Neuronal stem cell (in vitro differentiated cells): Measurements from ENCODE around the gene UBE3D. TPM values are rescaled to one million over a fixed set of nuclear protein-coding genes. Genes with fewer than 3 reads are reported as not detected.

Source experiments
- DNase-seq: peaks from one replicate; pipeline ENCODE4 v3.0.0-alpha.2; 2013; ENCODE audit warnings: low spot score
- H2AFZ ChIP-seq: one replicate; pipeline ENCODE4 v1.6.1; 2013; ENCODE audit warnings: mild to moderate bottlenecking, low read length, inconsistent platforms
- H2AK5ac ChIP-seq: 2 replicates; pipeline ENCODE4 v1.6.1; 2013; ENCODE audit warnings: low read depth, mild to moderate bottlenecking, inconsistent platforms, low read length, moderate library complexity, mixed read lengths
- H2BK120ac ChIP-seq: 2 replicates; pipeline ENCODE4 v1.6.1; 2013; ENCODE audit warnings: low read depth, mild to moderate bottlenecking, inconsistent platforms, low read length, moderate library complexity, mixed read lengths
- H2BK12ac ChIP-seq: one replicate; pipeline ENCODE4 v1.6.1; 2013; ENCODE audit warnings: low read length, inconsistent platforms
- H2BK15ac ChIP-seq: 2 replicates; pipeline ENCODE4 v1.6.1; 2013; ENCODE audit warnings: mild to moderate bottlenecking, low read length, inconsistent platforms, mixed read lengths
- H2BK5ac ChIP-seq: one replicate; pipeline ENCODE4 v1.6.1; 2013; ENCODE audit warnings: inconsistent platforms, mild to moderate bottlenecking, low read length, moderate library complexity
- H3K14ac ChIP-seq: one replicate; pipeline ENCODE4 v1.6.1; 2013; ENCODE audit warnings: low read length, inconsistent platforms
- H3K18ac ChIP-seq: 2 replicates; pipeline ENCODE4 v1.6.1; 2013; ENCODE audit warnings: low read length, inconsistent platforms
- H3K23ac ChIP-seq: 2 replicates; pipeline ENCODE4 v1.6.1; 2013; ENCODE audit warnings: low read depth, mild to moderate bottlenecking, mixed read lengths, low read length, inconsistent platforms; ENCODE audit not compliant: poor library complexity
- H3K27ac ChIP-seq: replicated peaks from 3 replicates; pipeline ENCODE4 v1.5.1; 2013; ENCODE audit warnings: low read length, inconsistent platforms
- H3K27me3 ChIP-seq, 3 experiments: 2 replicates each; pipeline ENCODE4 v1.6.1; 2013; ENCODE audit warnings: low read length in 3 of 3, mild to moderate bottlenecking in 2 of 3, inconsistent platforms in 1 of 3, low read depth in 1 of 3, mixed read lengths in 1 of 3, moderate library complexity in 1 of 3; ENCODE audit not compliant: control insufficient read depth in 3 of 3, insufficient read depth in 3 of 3
- H3K36me3 ChIP-seq, 2 donors: replicated peaks in 1 of 2; 2 replicates each; pipeline ENCODE4 v1.6.1; 2013; ENCODE audit warnings: low read length in 2 of 2; ENCODE audit not compliant: control insufficient read depth in 2 of 2, insufficient read depth in 2 of 2
- H3K4ac ChIP-seq: 2 replicates; pipeline ENCODE4 v1.6.1; 2013; ENCODE audit warnings: inconsistent platforms, mild to moderate bottlenecking, low read length, moderate library complexity
- H3K4me1 ChIP-seq, 2 donors: 1 replicate in 1 of 2; 2 replicates in 1 of 2; pipeline ENCODE4 v1.6.1; 2013; ENCODE audit warnings: low read length in 2 of 2, low read depth in 1 of 2; ENCODE audit not compliant: control insufficient read depth in 2 of 2, insufficient read depth in 1 of 2
- H3K4me2 ChIP-seq: one replicate; pipeline ENCODE4 v1.6.1; 2013; ENCODE audit warnings: mild to moderate bottlenecking, low read length, inconsistent platforms; ENCODE audit not compliant: insufficient read depth, poor library complexity, severe bottlenecking
- H3K4me3 ChIP-seq, 2 donors: 2 replicates each; pipeline ENCODE4 v1.5.1; 2013; ENCODE audit warnings: low read length in 2 of 2, mild to moderate bottlenecking in 2 of 2, inconsistent platforms in 1 of 2, moderate library complexity in 1 of 2
- H3K79me1 ChIP-seq: one replicate; pipeline ENCODE4 v1.6.1; 2013; ENCODE audit warnings: low read depth, mild to moderate bottlenecking, inconsistent platforms, low read length, moderate library complexity
- H3K9ac ChIP-seq: one replicate; pipeline ENCODE4 v1.6.1; 2013; ENCODE audit warnings: mild to moderate bottlenecking, low read depth, low read length, inconsistent platforms; ENCODE audit not compliant: poor library complexity
- H3K9me3 ChIP-seq, 2 donors: replicated peaks in 1 of 2; 2 replicates each; pipeline versions ENCODE3 to v1.6.1; 2013; ENCODE audit warnings: low read length in 2 of 2, mild to moderate bottlenecking in 2 of 2, inconsistent platforms in 1 of 2, low read depth in 1 of 2, mixed read lengths in 1 of 2, moderate library complexity in 1 of 2; ENCODE audit not compliant: control insufficient read depth in 2 of 2, insufficient read depth in 1 of 2
- H4K8ac ChIP-seq: one replicate; pipeline ENCODE4 v1.6.1; 2013; ENCODE audit warnings: low read depth, mild to moderate bottlenecking, inconsistent platforms, low read length, moderate library complexity
- H4K91ac ChIP-seq: one replicate; pipeline ENCODE4 v1.6.1; 2013; ENCODE audit warnings: low read length, low read depth, mild to moderate bottlenecking, inconsistent platforms; ENCODE audit not compliant: poor library complexity
- WGBS, 2 donors: extraction: QIAGEN DNeasy Blood & Tissue Kit; methylation state at CpG; one replicate each; pipeline ENCODE4 v1.1.7; 2013; ENCODE audit warnings: missing lambda C conversion rate in 2 of 2, mixed read lengths in 1 of 2; ENCODE audit not compliant: insufficient read length in 2 of 2, insufficient replicate concordance in 1 of 2; ENCODE audit errors: extremely low coverage in 2 of 2; 5-methylcytosine and 5-hydroxymethylcytosine counted together
- polyA plus RNA-seq, 2 experiments: library from polyadenylated mRNA; stranded (reverse); fragments of 200-250 nt; gene quantifications; one replicate each; pipeline ENCODE4 v1.2.3, GENCODE V29; 2013

The UBE3D gene
- polyA plus RNA-seq (2013, experiment 1 of 2) = 17.1 TPM
- polyA plus RNA-seq (2013, experiment 2 of 2) = 19.2 TPM

GRCh38 chr6:83065511-83066192, at the start of gene UBE3D:
Gene UBE3D (minus strand): TSS chr6:83065841. CDS start chr6:83065718, 123 bp downstream.
- peak; percentile 85 for DNase-seq
- Histone ChIP-seq H3K27ac (no peak within 1 kb of the TSS), H3K36me3 (peaks cover 0 to 12% of the 10 kb centered on the region in 2 donors), H4K91ac (no peak within 1 kb of the TSS), H3K4me3 (peak within 1 kb of the TSS; percentile 65 to 93), H2AFZ (peak within 1 kb of the TSS; percentile 96), H3K23ac (peak within 1 kb of the TSS; percentile 75), H3K4me2 (peak within 1 kb of the TSS; percentile 56), H2BK5ac (no peak within 1 kb of the TSS), H3K4me1 (peaks cover 2 to 9% of the 10 kb centered on the region in 2 donors), H3K18ac (peak within 1 kb of the TSS; percentile 96), H3K27me3 (no peaks in the 10 kb centered on the region), H3K9ac (peak within 1 kb of the TSS; percentile 87), H3K4ac (no peak within 1 kb of the TSS), H3K14ac (no peak within 1 kb of the TSS), H2BK120ac (no peak within 1 kb of the TSS), H2BK12ac (no peak within 1 kb of the TSS), H2AK5ac (no peak within 1 kb of the TSS), H4K8ac (no peak within 1 kb of the TSS), H3K79me1 (no peaks in the 10 kb centered on the region), H3K9me3 (no peaks in the 10 kb centered on the region), H2BK15ac (no peak within 1 kb of the TSS)
- no CpG with 5 or more reads among the region's 48 CpGs for WGBS, 2 donors

GRCh38 chr6:83114164-83114563, 48.5 kb upstream of the UBE3D start:
- no peak for DNase-seq
- Histone ChIP-seq H2BK12ac (no peak overlapping the region), H2BK5ac (no peak overlapping the region), H3K18ac (no peak overlapping the region), H2BK120ac (no peak overlapping the region), H3K27me3 (no peaks in the 10 kb centered on the region), H3K4ac (no peak overlapping the region), H3K4me2 (no peak overlapping the region), H3K4me3 (no peak overlapping the region), H3K79me1 (no peaks in the 10 kb centered on the region), H3K27ac (no peak overlapping the region), H2AK5ac (no peak overlapping the region), H4K8ac (no peak overlapping the region), H3K9me3 (no peaks in the 10 kb centered on the region), H2BK15ac (no peak overlapping the region), H3K14ac (no peak overlapping the region), H3K23ac (no peak overlapping the region), H2AFZ (no peak overlapping the region), H3K4me1 (no peaks in the 10 kb centered on the region), H3K9ac (no peak overlapping the region), H4K91ac (no peak overlapping the region), H3K36me3 (peaks cover 0 to 19% of the 10 kb centered on the region in 2 donors)
- no CpG with 5 or more reads among the region's 1 CpG for WGBS, 2 donors

GRCh38 chr6:83113258-83113657, 47.6 kb upstream of the UBE3D start:
- H4K8ac ChIP-seq = no peak overlapping the region
- H2BK15ac ChIP-seq = no peak overlapping the region
- DNase-seq = no peak
- H2BK5ac ChIP-seq = no peak overlapping the region
- H3K4me1 ChIP-seq = no peaks in the 10 kb centered on the region
- no peak overlapping the region for H3K9ac ChIP-seq
- no peak overlapping the region for H3K4me2 ChIP-seq
- no peak overlapping the region for H2AFZ ChIP-seq
- no peaks in the 10 kb centered on the region for H3K79me1 ChIP-seq
- no peak overlapping the region for H3K14ac ChIP-seq
- WGBS, 2 donors = no CpG with 5 or more reads among the region's 4 CpGs
- H3K4me3 ChIP-seq = no peak overlapping the region
- no peak overlapping the region for H2AK5ac ChIP-seq
- no peak overlapping the region for H3K23ac ChIP-seq
- no peak overlapping the region for H3K27ac ChIP-seq
- no peaks in the 10 kb centered on the region for H3K27me3 ChIP-seq
- H3K4ac ChIP-seq = no peak overlapping the region
- no peaks in the 10 kb centered on the region for H3K9me3 ChIP-seq
- H2BK12ac ChIP-seq = no peak overlapping the region
- H3K18ac ChIP-seq = no peak overlapping the region
- H3K36me3 ChIP-seq = peaks cover 0 to 26% of the 10 kb centered on the region in 2 donors
- no peak overlapping the region for H2BK120ac ChIP-seq
- H4K91ac ChIP-seq = no peak overlapping the region

GRCh38 chr6:83108378-83108777, 42.7 kb upstream of the UBE3D start:
- Histone ChIP-seq H3K9me3 (no peaks in the 10 kb centered on the region), H3K36me3 (peaks cover 0 to 26% of the 10 kb centered on the region in 2 donors), H3K23ac (no peak overlapping the region), H3K14ac (no peak overlapping the region), H2AK5ac (no peak overlapping the region), H3K79me1 (no peaks in the 10 kb centered on the region), H3K4me1 (no peaks in the 10 kb centered on the region), H2BK12ac (no peak overlapping the region), H2BK5ac (no peak overlapping the region), H3K9ac (peak overlapping the region; percentile 44), H3K27me3 (no peaks in the 10 kb centered on the region), H3K4ac (no peak overlapping the region), H2AFZ (no peak overlapping the region), H4K91ac (no peak overlapping the region), H3K4me3 (no peak overlapping the region), H4K8ac (no peak overlapping the region), H2BK15ac (no peak overlapping the region), H3K27ac (no peak overlapping the region), H3K18ac (no peak overlapping the region), H3K4me2 (no peak overlapping the region), H2BK120ac (no peak overlapping the region)
- DNase-seq = no peak
- no CpG with 5 or more reads among the region's 1 CpG for WGBS, 2 donors
